Measurements from ENCODE around the gene PLEKHA7.
"Not testable (repeated sequence)": the region's sequence is repeated elsewhere in the genome, so short reads cannot be mapped to it uniquely, and the experiment has no call there.

Gene PLEKHA7

GRCh38 chr11:16977136-16977993 is 36.8 kb downstream of the PLEKHA7 start:
- no peak for DNase-seq

GRCh38 chr11:16976379-16976778 is 37.8 kb downstream of the PLEKHA7 start:
- DNase-seq = no peak

GRCh38 chr11:16975906-16976305 is 38.3 kb downstream of the PLEKHA7 start:
- no peak for DNase-seq

- DNase-seq = no peak
Measured at GRCh38 chr11:16973338-16973964, 40.8 kb downstream of the PLEKHA7 start.

GRCh38 chr11:16969010-16969999 is 44.9 kb downstream of the PLEKHA7 start:
- no peak for DNase-seq

- no peak for DNase-seq
Measured at GRCh38 chr11:16968196-16968595, 46.0 kb downstream of the PLEKHA7 start.

GRCh38 chr11:16966930-16967671 is 47.1 kb downstream of the PLEKHA7 start:
- no peak for DNase-seq

GRCh38 chr11:16964501-16964900 is 49.7 kb downstream of the PLEKHA7 start:
- DNase-seq = no peak

GRCh38 chr11:16963316-16963876 is 50.8 kb downstream of the PLEKHA7 start:
- DNase-seq = no peak

GRCh38 chr11:16962589-16962988 is 51.6 kb downstream of the PLEKHA7 start:
- not testable (repeated sequence) for DNase-seq

GRCh38 chr11:16962146-16962545 is 52.1 kb downstream of the PLEKHA7 start:
- DNase-seq = no peak

GRCh38 chr11:16960250-16960649 is 54.0 kb downstream of the PLEKHA7 start:
- DNase-seq = no peak

GRCh38 chr11:16959602-16960001 is 54.6 kb downstream of the PLEKHA7 start:
- DNase-seq = no peak

- DNase-seq = no peak
Measured at GRCh38 chr11:16958833-16959232, 55.4 kb downstream of the PLEKHA7 start.

- no peak for DNase-seq
Measured at GRCh38 chr11:16956538-16957153, 57.6 kb downstream of the PLEKHA7 start.

- DNase-seq = no peak
Measured at GRCh38 chr11:16953663-16954062, 60.6 kb downstream of the PLEKHA7 start.

GRCh38 chr11:16946477-16947282 is 67.5 kb downstream of the PLEKHA7 start:
- DNase-seq = no peak

GRCh38 chr11:16945671-16946469 is 68.3 kb downstream of the PLEKHA7 start:
- peak; percentile 43 for DNase-seq

- DNase-seq = no peak
Measured at GRCh38 chr11:16942911-16943310, 71.3 kb downstream of the PLEKHA7 start.

GRCh38 chr11:16942342-16942741 is 71.9 kb downstream of the PLEKHA7 start:
- no peak for DNase-seq
